ENCODE data around the gene AFMID. TPM values are rescaled to one million over a fixed set of nuclear protein-coding genes. Genes with fewer than 3 reads are reported as not detected.

Gene AFMID
- total and polyA plus RNA-seq, 2 of the 13 experiments (the other 11 are each of a cell fraction or from before 2014, with no cell fraction given): 249 to 270 TPM

DNA sequence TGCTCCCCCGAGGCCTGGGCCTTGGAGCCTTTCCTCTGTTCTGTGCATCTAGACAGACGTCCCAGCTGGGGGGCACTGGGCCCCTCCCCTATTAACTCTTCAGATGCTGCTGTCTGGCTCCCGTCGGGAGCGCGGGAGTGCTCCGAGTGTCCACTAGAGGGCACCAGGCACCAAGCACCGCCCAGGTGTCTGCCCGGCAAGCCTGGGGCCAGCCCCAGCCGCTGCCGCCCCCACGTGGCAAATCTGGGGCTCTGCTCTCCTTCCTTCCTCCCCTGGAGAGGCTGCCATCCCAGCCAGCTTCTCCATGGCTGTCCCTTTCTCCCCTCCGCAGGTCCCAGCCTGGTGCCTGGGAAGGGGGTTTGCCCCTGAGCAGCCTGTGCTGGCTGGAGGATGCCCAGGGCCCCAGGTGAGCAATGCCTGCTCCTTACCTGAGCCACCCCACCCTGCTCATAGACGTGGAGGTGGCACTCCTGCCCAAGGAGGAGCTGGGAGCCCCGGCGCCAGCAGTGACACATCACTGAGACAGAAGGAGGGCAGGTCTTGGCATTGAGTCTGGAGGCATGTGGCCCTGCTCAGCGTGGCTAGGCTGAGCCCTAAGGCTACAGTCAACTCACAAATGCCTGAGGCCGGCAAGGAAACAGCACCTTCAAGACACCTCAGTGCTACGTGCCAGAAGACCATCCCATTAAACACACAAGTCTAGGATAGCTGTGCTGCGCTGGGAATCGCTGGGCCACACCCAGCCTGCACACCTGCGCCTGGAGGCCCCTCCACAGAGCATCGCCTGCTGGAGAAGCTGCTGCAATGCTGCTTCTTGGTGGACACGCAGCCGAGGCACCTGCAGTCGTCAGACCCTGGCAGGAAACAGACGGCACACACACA, 64.0 kb downstream of the AFMID start (continued):
- peak; percentile 49; the same call in 1 of the 2 replicates for TF ChIP-seq ZFX (CRISPR knock-in tag; IDR thresholded peaks at IDR 0.05; ENCODE audit: low read depth)
- TF ChIP-seq CHD4 (IDR thresholded peaks at IDR 0.05; ENCODE audit: borderline replicate concordance, low read length): no peak
- no peak for TF ChIP-seq KLF11 (CRISPR knock-in tag; IDR thresholded peaks at IDR 0.05)
- peak; percentile 91 for TF ChIP-seq PHF5A (CRISPR knock-in tag; IDR thresholded peaks at IDR 0.05; ENCODE audit: low read depth, unreplicated experiment)
- no peak for TF ChIP-seq FOSL1 (CRISPR knock-in tag; IDR thresholded peaks at IDR 0.05; ENCODE audit: borderline replicate concordance)
- TF ChIP-seq GZF1 (CRISPR knock-in tag; IDR thresholded peaks at IDR 0.05): no peak
- TF ChIP-seq, protein P1, sequence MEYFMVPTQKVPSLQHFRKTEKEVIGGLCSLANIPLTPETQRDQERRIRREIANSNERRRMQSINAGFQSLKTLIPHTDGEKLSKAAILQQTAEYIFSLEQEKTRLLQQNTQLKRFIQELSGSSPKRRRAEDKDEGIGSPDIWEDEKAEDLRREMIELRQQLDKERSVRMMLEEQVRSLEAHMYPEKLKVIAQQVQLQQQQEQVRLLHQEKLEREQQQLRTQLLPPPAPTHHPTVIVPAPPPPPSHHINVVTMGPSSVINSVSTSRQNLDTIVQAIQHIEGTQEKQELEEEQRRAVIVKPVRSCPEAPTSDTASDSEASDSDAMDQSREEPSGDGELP (IDR thresholded peaks at IDR 0.05; ENCODE audit: borderline replicate concordance, low read depth): peak; percentile 67; the same call in 1 of the 2 replicates
- TF ChIP-seq, protein P2, sequence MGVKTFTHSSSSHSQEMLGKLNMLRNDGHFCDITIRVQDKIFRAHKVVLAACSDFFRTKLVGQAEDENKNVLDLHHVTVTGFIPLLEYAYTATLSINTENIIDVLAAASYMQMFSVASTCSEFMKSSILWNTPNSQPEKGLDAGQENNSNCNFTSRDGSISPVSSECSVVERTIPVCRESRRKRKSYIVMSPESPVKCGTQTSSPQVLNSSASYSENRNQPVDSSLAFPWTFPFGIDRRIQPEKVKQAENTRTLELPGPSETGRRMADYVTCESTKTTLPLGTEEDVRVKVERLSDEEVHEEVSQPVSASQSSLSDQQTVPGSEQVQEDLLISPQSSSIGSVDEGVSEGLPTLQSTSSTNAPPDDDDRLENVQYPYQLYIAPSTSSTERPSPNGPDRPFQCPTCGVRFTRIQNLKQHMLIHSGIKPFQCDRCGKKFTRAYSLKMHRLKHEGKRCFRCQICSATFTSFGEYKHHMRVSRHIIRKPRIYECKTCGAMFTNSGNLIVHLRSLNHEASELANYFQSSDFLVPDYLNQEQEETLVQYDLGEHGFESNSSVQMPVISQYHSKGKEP (CRISPR knock-in tag; IDR thresholded peaks at IDR 0.05): no peak
- no peak for TF ChIP-seq ZNF761 (CRISPR knock-in tag; conservative IDR thresholded peaks at IDR 0.05)
- TF ChIP-seq CBX1 (IDR thresholded peaks at IDR 0.05; ENCODE audit: low read depth): peak; percentile 41
- no peak for TF ChIP-seq POLR2AphosphoS2 (IDR thresholded peaks at IDR 0.05; ENCODE audit: low read depth, low read length)
- TF ChIP-seq, protein P3, sequence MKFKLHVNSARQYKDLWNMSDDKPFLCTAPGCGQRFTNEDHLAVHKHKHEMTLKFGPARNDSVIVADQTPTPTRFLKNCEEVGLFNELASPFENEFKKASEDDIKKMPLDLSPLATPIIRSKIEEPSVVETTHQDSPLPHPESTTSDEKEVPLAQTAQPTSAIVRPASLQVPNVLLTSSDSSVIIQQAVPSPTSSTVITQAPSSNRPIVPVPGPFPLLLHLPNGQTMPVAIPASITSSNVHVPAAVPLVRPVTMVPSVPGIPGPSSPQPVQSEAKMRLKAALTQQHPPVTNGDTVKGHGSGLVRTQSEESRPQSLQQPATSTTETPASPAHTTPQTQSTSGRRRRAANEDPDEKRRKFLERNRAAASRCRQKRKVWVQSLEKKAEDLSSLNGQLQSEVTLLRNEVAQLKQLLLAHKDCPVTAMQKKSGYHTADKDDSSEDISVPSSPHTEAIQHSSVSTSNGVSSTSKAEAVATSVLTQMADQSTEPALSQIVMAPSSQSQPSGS (CRISPR knock-in tag; IDR thresholded peaks at IDR 0.05): peak; percentile 62; the same call in 1 of the 2 replicates
- peak; percentile 94 for TF ChIP-seq KDM2A (CRISPR knock-in tag; IDR thresholded peaks at IDR 0.05; ENCODE audit: borderline replicate concordance, low read depth)
- no peak for TF ChIP-seq HOXA7 (CRISPR knock-in tag; IDR thresholded peaks at IDR 0.05)
- TF ChIP-seq WIZ (CRISPR knock-in tag; IDR thresholded peaks at IDR 0.05): no peak
- no peak for TF ChIP-seq MAFG (CRISPR knock-in tag; IDR thresholded peaks at IDR 0.05)
- TF ChIP-seq MIER2 (CRISPR knock-in tag; IDR thresholded peaks at IDR 0.05): peak; percentile 74
- no peak for TF ChIP-seq ZNF790 (CRISPR knock-in tag; IDR thresholded peaks at IDR 0.05; ENCODE audit: borderline replicate concordance)
- TF ChIP-seq, protein P4, sequence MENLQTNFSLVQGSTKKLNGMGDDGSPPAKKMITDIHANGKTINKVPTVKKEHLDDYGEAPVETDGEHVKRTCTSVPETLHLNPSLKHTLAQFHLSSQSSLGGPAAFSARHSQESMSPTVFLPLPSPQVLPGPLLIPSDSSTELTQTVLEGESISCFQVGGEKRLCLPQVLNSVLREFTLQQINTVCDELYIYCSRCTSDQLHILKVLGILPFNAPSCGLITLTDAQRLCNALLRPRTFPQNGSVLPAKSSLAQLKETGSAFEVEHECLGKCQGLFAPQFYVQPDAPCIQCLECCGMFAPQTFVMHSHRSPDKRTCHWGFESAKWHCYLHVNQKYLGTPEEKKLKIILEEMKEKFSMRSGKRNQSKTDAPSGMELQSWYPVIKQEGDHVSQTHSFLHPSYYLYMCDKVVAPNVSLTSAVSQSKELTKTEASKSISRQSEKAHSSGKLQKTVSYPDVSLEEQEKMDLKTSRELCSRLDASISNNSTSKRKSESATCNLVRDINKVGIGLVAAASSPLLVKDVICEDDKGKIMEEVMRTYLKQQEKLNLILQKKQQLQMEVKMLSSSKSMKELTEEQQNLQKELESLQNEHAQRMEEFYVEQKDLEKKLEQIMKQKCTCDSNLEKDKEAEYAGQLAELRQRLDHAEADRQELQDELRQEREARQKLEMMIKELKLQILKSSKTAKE (CRISPR knock-in tag; IDR thresholded peaks at IDR 0.05; ENCODE audit: borderline replicate concordance): no peak
- no peak for TF ChIP-seq SIN3B (IDR thresholded peaks at IDR 0.05; ENCODE audit: low read length)
- no peak for TF ChIP-seq TBX3 (IDR thresholded peaks at IDR 0.05; ENCODE audit: borderline replicate concordance)
- TF ChIP-seq CENPX (CRISPR knock-in tag; IDR thresholded peaks at IDR 0.05): no peak
- 0 out of 2 replicates have a peak, but pooled peaks have one; percentile 29 for TF ChIP-seq ZNF644 (CRISPR knock-in tag; IDR thresholded peaks at IDR 0.05; ENCODE audit: low read depth)
- no peak for TF ChIP-seq DR1 (CRISPR knock-in tag; IDR thresholded peaks at IDR 0.05)
- no peak for TF ChIP-seq SIN3A (IDR thresholded peaks at IDR 0.05; ENCODE audit: borderline replicate concordance, low read depth, low read length)
- no peak for TF ChIP-seq ZNF264 (CRISPR knock-in tag; IDR thresholded peaks at IDR 0.05)

Data from HepG2 (cell line).